Breast epithelium (tissue), 4 donors: ENCODE results near the gene RMND5B. TPM values are rescaled to one million over a fixed set of nuclear protein-coding genes. Genes with fewer than 3 reads are reported as not detected.

ENCODE experiments used
- DNase-seq, 2 donors: peaks; one replicate each; pipeline ENCODE4 v3.0.0-alpha.2; 2019; ENCODE audit warnings: low spot score in 2 of 2
- H3K27ac ChIP-seq, 2 donors: fragments of 200-600 bp; sonication (generic) in 1 of 2; one replicate each; pipeline ENCODE4 v1.5.1; 2016 to 2019; ENCODE audit warnings: mild to moderate bottlenecking in 1 of 2
- H3K27me3 ChIP-seq, 2 donors: fragments of 200-600 bp; sonication (generic) in 1 of 2; one replicate each; pipeline versions ENCODE4 v1.5.1 to v1.6.0; 2017 to 2019; ENCODE audit warnings: control low read depth in 1 of 2, mild to moderate bottlenecking in 1 of 2
- H3K36me3 ChIP-seq: fragments of 200-600 bp; one replicate; pipeline ENCODE4 v1.5.1; 2019
- H3K4me1 ChIP-seq, 2 donors: fragments of 200-600 bp; sonication (generic); one replicate each; pipeline ENCODE4 v1.5.1; 2016 to 2019; ENCODE audit warnings: control low read depth in 1 of 2
- H3K4me3 ChIP-seq, 3 donors: fragments of 200-600 bp; sonication (generic); 1 replicate in 2 of 3; 2 replicates in 1 of 3; pipeline ENCODE4 v1.5.1; 2016 to 2019; ENCODE audit warnings: mild to moderate bottlenecking in 3 of 3, moderate library complexity in 2 of 3
- H3K9me3 ChIP-seq, 2 donors: fragments of 200-600 bp; sonication (generic) in 1 of 2; one replicate each; pipeline ENCODE4 v1.5.1; 2016 to 2019; ENCODE audit warnings: control low read depth in 1 of 2
- CTCF ChIP-seq, 3 donors: fragments of 450-650 bp; IDR thresholded peaks; one replicate each; pipeline ENCODE4 v1.5.1; 2016 to 2017; ENCODE audit warnings: antibody characterized with exemption in 3 of 3, mild to moderate bottlenecking in 3 of 3, moderate library complexity in 3 of 3
- POLR2A ChIP-seq: fragments of 450-650 bp; IDR thresholded peaks from one replicate; pipeline ENCODE4 v1.6.1; 2016; ENCODE audit warnings: antibody characterized with exemption, mild to moderate bottlenecking, moderate library complexity
- POLR2AphosphoS5 ChIP-seq, 3 donors: sonication (generic); formaldehyde crosslinking; IDR thresholded peaks; one replicate each; pipeline ENCODE4 v1.6.1; 2017; ENCODE audit warnings: antibody characterized with exemption in 3 of 3
- intact Hi-C: fragments of 100-400 bp; cut with DNase I; formaldehyde crosslinking; loops from one replicate; pipeline ENCODE4 v1.15.1; 2023; ENCODE audit warnings: low total_unique reads
- total RNA-seq, 3 donors: library from RNA; depleted of rRNA; stranded (reverse); fragments of >200 nt; gene quantifications; one replicate each; pipeline ENCODE4 v1.1.0, GENCODE V29; 2016

Gene RMND5B
- total RNA-seq, 3 donors from 2014 or later = 34.4 to 40.4 (median 36.3) TPM

DNA sequence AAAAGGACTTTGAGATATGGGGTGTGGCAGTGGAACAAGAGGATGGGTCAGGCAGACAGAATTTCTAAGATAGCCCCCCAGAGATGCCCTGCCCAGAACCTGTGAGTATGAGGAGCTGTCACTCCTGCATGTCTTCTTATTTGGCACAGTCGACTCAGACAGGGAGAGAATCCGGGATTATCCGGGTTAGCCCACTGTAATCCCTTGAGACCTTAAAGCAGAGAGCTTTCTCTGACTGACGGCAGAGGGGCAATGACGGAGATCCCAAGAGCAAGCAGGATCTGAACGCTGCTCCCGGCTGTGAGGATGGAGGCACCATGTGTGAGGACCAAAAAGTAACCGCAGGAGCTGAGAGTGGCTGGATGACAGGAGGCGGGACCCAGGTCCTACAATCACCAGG, 31.7 kb downstream of the RMND5B start:
- no peak for DNase-seq
- no peaks in the 10 kb centered on the region for H3K4me1 ChIP-seq
- intact Hi-C loops = no loop called here
- H3K27me3 ChIP-seq = no peaks in the 10 kb centered on the region
- no peaks in the 10 kb centered on the region for H3K36me3 ChIP-seq
- no peaks in the 10 kb centered on the region for H3K9me3 ChIP-seq
- H3K27ac ChIP-seq = no peak overlapping the region
- TF ChIP-seq POLR2A (no peak), CTCF (IDR thresholded peaks at IDR 0.05) (no peak), POLR2AphosphoS5 (IDR thresholded peaks at IDR 0.05) (no peak)
- H3K4me3 ChIP-seq = no peak overlapping the region

- Histone ChIP-seq H3K9me3 (no peaks in the 10 kb centered on the region), H3K4me1 (no peaks in the 10 kb centered on the region), H3K27me3 (no peaks in the 10 kb centered on the region), H3K4me3 (peak overlapping the region in 2 of 3 donors; percentile 24 to 52), H3K27ac (no peak overlapping the region), H3K36me3 (no peaks in the 10 kb centered on the region)
- intact Hi-C loops = no loop called here
- TF ChIP-seq POLR2AphosphoS5 (IDR thresholded peaks at IDR 0.05) (no peak), CTCF (IDR thresholded peaks at IDR 0.05) (peak; percentile 93 to 99 (median 95))
- DNase-seq = peak; percentile 75 to 93
Observed at GRCh38 chr5:178163772-178164735, 33.2 kb downstream of the RMND5B start.

DNA sequence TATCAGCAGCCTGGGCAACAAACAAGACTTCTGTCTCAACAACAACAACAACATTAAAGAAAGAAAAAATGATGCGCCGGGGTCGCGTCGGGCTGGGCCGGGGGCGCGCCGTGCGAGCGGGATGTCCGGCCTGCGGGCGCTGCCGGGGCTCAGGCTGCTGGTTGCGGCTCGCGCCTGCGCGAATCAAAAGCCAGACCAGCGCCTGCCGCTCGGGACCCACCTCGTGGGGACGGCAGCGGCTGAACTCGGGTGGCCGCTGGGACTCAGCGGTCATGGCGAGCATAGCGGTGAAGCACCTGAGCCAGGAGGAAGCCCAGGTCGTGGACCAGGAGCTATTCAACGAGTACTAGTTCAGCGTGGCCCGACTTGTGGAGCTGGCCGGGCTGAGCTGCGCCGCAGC, 34.8 kb downstream of the RMND5B start:
- TF ChIP-seq POLR2AphosphoS5 (IDR thresholded peaks at IDR 0.05) = no peak
- TF ChIP-seq CTCF (IDR thresholded peaks at IDR 0.05) = no peak
- TF ChIP-seq POLR2A = no peak
- H3K27ac ChIP-seq = no peak overlapping the region
- DNase-seq = no peak
- H3K4me1 ChIP-seq = no peaks in the 10 kb centered on the region
- H3K9me3 ChIP-seq = no peaks in the 10 kb centered on the region
- no peak overlapping the region for H3K4me3 ChIP-seq
- no peaks in the 10 kb centered on the region for H3K27me3 ChIP-seq
- intact Hi-C loops = no loop called here
- H3K36me3 ChIP-seq = no peaks in the 10 kb centered on the region

- TF ChIP-seq POLR2A = no peak
- no peak for TF ChIP-seq POLR2AphosphoS5 (IDR thresholded peaks at IDR 0.05)
- TF ChIP-seq CTCF (IDR thresholded peaks at IDR 0.05) = no peak
- H3K36me3 ChIP-seq = no peaks in the 10 kb centered on the region
- H3K27me3 ChIP-seq = no peaks in the 10 kb centered on the region
- H3K27ac ChIP-seq = no peak overlapping the region
- intact Hi-C loops = no loop called here
- no peak overlapping the region for H3K4me3 ChIP-seq
- no peaks in the 10 kb centered on the region for H3K4me1 ChIP-seq
- H3K9me3 ChIP-seq = no peaks in the 10 kb centered on the region
- DNase-seq = no peak
Observed at GRCh38 chr5:178170455-178170854, 39.6 kb downstream of the RMND5B start.

GRCh38 chr5:178174456-178174855, 43.6 kb downstream of the RMND5B start:
- no peak overlapping the region for H3K4me3 ChIP-seq
- no peak for DNase-seq
- intact Hi-C loops = no loop called here
- TF ChIP-seq POLR2AphosphoS5 (IDR thresholded peaks at IDR 0.05) = no peak
- TF ChIP-seq POLR2A = no peak
- no peak for TF ChIP-seq CTCF (IDR thresholded peaks at IDR 0.05)
- no peak overlapping the region for H3K27ac ChIP-seq
- H3K9me3 ChIP-seq = no peaks in the 10 kb centered on the region
- H3K36me3 ChIP-seq = no peaks in the 10 kb centered on the region
- no peaks in the 10 kb centered on the region for H3K4me1 ChIP-seq
- H3K27me3 ChIP-seq = no peaks in the 10 kb centered on the region
